Transverse colon (tissue), 4 donors: ENCODE results near the gene ARMS2. TPM values are rescaled to one million over a fixed set of nuclear protein-coding genes. Genes with fewer than 3 reads are reported as not detected.

Experiments used
- DNase-seq: peaks from one replicate; pipeline ENCODE4 v3.0.0-alpha.2; 2019
- H3K27ac ChIP-seq, 4 donors: fragments of 200-600 bp; sonication (generic); 2 replicates each; pipeline ENCODE4 v1.5.1; 2016 to 2018; ENCODE audit warnings: inconsistent platforms in 4 of 4
- H3K27me3 ChIP-seq: fragments of 200-600 bp; sonication (generic); 2 replicates; pipeline ENCODE4 v1.5.1; 2017; ENCODE audit warnings: inconsistent platforms
- H3K36me3 ChIP-seq, 4 donors: fragments of 200-600 bp; sonication (generic); 2 replicates each; pipeline ENCODE4 v1.5.1; 2017 to 2019; ENCODE audit warnings: inconsistent platforms in 4 of 4
- H3K4me1 ChIP-seq, 4 donors: fragments of 200-600 bp; sonication (generic); 2 replicates each; pipeline ENCODE4 v1.5.1; 2017 to 2020; ENCODE audit warnings: inconsistent platforms in 4 of 4
- H3K4me3 ChIP-seq, 4 donors: fragments of 200-600 bp; sonication (generic); 1 replicate in 1 of 4; 2 replicates in 3 of 4; pipeline versions ENCODE4 v1.5.1 to v1.6.1; 2017 to 2019; ENCODE audit warnings: inconsistent platforms in 4 of 4
- H3K9me3 ChIP-seq, 2 donors: fragments of 200-600 bp; sonication (generic); 2 replicates each; pipeline ENCODE4 v1.5.1; 2017 to 2019; ENCODE audit warnings: inconsistent platforms in 2 of 2
- EP300 ChIP-seq: sonication (generic); formaldehyde crosslinking; IDR thresholded peaks from one replicate; pipeline ENCODE4 v1.6.1; 2017; ENCODE audit warnings: antibody characterized with exemption, low read depth
- POLR2A ChIP-seq: fragments of 450-650 bp; IDR thresholded peaks from one replicate; pipeline ENCODE4 v1.6.1; 2016; ENCODE audit warnings: antibody characterized with exemption, mild to moderate bottlenecking, moderate library complexity
- POLR2AphosphoS5 ChIP-seq, 3 donors: sonication (generic); formaldehyde crosslinking; IDR thresholded peaks; one replicate each; pipeline ENCODE4 v1.6.1; 2016; ENCODE audit warnings: antibody characterized with exemption in 3 of 3
- WGBS, 2 donors: methylation state at CpG; one replicate each; pipeline ENCODE4 v1.1.5; 2018; ENCODE audit warnings: low coverage in 1 of 2; 5-methylcytosine and 5-hydroxymethylcytosine counted together
- in situ Hi-C, 4 donors: fragments of 200-750 bp; cut with MboI; loops; one replicate each; pipeline versions ENCODE4 v1.15.0 to v1.15.1; 2017; ENCODE audit warnings: low sequenced_read_pairs in 3 of 4, low pct_ligation_motif_present in 1 of 4, low pct_unique_long_range_greater_than_20kb in 1 of 4
- intact Hi-C: fragments of 100-400 bp; cut with DNase I; formaldehyde crosslinking; loops from one replicate; pipeline ENCODE4 v1.15.1; 2023; ENCODE audit warnings: low total_unique reads
- small RNA-seq, 4 donors: library from RNA; depleted of rRNA; stranded (forward); fragments of <200 nt; gene quantifications; one replicate each; pipeline ENCODE3, GENCODE V24; 2016
- total RNA-seq, 4 donors: library from RNA; depleted of rRNA; stranded (reverse); fragments of >200 nt; gene quantifications; one replicate each; pipeline ENCODE4 v1.1.0, GENCODE V29; 2016
- TF ChIP-seq, protein P1 (sequence below), 5 experiments: fragments of 200-600 bp in 3 of 5; fragments of 450-650 bp in 2 of 5; sonication (generic) in 3 of 5; IDR thresholded peaks; 1 replicate in 2 of 5; 2 replicates in 3 of 5; pipeline ENCODE4 v1.5.1; 2016 to 2017; ENCODE audit warnings: antibody characterized with exemption in 5 of 5, inconsistent platforms in 3 of 5, mild to moderate bottlenecking in 2 of 5, moderate library complexity in 1 of 5

Gene ARMS2
- total RNA-seq, 4 donors from 2014 or later, result not detected

DNA sequence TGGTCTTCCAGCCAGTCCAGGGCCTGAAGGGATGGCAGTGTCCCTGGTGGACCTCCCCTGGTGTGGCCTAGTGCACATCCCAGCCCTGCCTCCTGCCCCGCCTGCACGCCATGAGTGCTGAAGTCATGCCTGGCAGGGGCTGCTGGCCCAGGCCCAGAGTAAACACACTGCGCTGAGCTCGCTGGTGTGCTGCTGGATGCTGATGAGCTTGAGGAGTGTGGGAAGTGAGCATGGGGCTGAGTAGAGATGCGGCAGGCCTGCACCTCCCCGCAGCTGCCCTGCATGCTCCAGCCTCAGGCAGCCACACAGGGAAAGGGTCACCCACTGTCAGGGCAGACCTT is 50.1 kb downstream of the ARMS2 start:
- intact Hi-C loops (loop anchor here (5.0 kb wide), 1 partner anchor 47 kb away; no protein-coding TSS in a partner anchor), in situ Hi-C loops (no loop called here)
- WGBS, 2 donors, result 6% methylated on average over 2 of the region's 6 CpGs; no CpG with 5 or more reads in 1 of the 2 donors
- H3K27ac ChIP-seq, result peak overlapping the region; percentile 46 to 73 (median 63)
- peak; percentile 79 for DNase-seq
- TF ChIP-seq POLR2AphosphoS5 (IDR thresholded peaks at IDR 0.05), result peak; percentile 78 to 85 (median 78)
- TF ChIP-seq, protein P1, sequence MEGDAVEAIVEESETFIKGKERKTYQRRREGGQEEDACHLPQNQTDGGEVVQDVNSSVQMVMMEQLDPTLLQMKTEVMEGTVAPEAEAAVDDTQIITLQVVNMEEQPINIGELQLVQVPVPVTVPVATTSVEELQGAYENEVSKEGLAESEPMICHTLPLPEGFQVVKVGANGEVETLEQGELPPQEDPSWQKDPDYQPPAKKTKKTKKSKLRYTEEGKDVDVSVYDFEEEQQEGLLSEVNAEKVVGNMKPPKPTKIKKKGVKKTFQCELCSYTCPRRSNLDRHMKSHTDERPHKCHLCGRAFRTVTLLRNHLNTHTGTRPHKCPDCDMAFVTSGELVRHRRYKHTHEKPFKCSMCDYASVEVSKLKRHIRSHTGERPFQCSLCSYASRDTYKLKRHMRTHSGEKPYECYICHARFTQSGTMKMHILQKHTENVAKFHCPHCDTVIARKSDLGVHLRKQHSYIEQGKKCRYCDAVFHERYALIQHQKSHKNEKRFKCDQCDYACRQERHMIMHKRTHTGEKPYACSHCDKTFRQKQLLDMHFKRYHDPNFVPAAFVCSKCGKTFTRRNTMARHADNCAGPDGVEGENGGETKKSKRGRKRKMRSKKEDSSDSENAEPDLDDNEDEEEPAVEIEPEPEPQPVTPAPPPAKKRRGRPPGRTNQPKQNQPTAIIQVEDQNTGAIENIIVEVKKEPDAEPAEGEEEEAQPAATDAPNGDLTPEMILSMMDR (IDR thresholded peaks at IDR 0.05), result no peak
- no peaks in the 10 kb centered on the region for H3K36me3 ChIP-seq
- H3K4me3 ChIP-seq, result no peak overlapping the region
- no peaks in the 10 kb centered on the region for H3K9me3 ChIP-seq
- peaks cover 11 to 19% (median 17%) of the 10 kb centered on the region in 4 donors for H3K4me1 ChIP-seq
- no peaks in the 10 kb centered on the region for H3K27me3 ChIP-seq

DNA sequence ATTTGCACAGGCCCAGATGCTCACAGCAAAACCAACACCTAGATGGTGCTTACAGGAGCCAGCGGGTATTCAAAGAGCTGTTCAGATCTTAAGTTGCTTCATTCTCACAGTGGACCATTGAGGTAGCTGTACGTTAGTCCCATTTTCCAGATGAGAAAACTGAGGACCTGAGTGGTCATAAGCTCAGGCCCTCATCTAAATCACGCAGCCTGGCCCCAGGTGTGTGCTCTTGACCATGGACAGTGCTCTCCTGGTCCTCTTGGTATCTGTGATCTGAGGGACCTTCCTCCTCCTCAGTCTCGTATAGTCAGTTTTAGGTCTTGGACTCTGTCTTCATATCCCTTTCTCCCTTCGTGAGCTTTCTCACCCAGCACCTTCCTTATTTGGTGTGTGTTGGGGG is 50.6 kb downstream of the ARMS2 start:
- WGBS, 2 donors, result 84% methylated on average over 5 of the region's 5 CpGs; no CpG with 5 or more reads in 1 of the 2 donors
- Histone ChIP-seq H3K27me3 (no peaks in the 10 kb centered on the region), H3K4me1 (peaks cover 8 to 15% (median 13%) of the 10 kb centered on the region in 4 donors), H3K36me3 (no peaks in the 10 kb centered on the region), H3K27ac (peak overlapping the region; percentile 46 to 72 (median 54)), H3K9me3 (no peaks in the 10 kb centered on the region), H3K4me3 (no peak overlapping the region)
- no peak for DNase-seq
- in situ Hi-C loops (no loop called here), intact Hi-C loops (no loop called here)
- TF ChIP-seq POLR2AphosphoS5 (IDR thresholded peaks at IDR 0.05) (no peak), POLR2A (no peak), EP300 (no peak)
- TF ChIP-seq, protein P1 (IDR thresholded peaks at IDR 0.05), result no peak

DNA sequence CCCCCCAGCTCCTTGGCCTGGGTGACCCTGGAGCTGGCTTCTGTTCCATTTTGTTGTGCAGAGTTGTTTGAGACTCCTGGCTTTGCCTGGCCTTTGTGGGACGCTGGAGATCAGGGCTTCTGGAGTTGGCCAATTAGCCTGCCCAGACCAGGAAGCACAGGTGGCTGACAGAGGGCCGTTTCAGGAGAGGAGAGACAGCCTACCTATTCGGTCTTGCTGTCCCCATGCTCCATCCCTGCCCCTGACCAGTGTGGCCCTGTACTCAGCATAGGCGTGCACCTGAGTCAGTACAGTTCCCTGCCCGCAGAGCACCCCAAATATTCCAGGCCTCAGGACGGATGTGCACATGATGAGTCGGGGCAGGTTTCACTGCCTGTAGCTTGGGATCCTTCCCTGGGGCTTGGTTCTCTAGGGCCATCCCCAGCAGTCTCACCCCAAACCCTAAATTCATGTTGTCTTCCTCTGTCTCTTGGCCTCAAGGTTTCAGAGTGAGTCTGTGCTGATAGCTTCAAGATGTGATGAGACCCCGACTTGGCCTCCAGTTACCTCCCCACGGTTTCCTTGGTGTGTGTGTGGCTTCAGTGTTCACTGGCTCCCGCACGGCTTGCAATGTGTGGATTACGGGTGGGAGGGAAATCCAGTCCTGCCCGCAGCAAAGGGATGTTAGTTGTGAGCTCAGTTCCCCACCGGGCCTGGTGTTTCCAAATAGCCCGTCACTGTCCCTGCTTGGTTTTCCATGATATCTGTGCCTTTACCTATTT is 51.6 kb downstream of the ARMS2 start:
- intact Hi-C loops (no loop called here), in situ Hi-C loops (no loop called here)
- Histone ChIP-seq H3K4me3 (no peak overlapping the region), H3K27ac (peak overlapping the region in 2 of 4 donors; percentile 46 to 72), H3K36me3 (no peaks in the 10 kb centered on the region), H3K9me3 (no peaks in the 10 kb centered on the region), H3K27me3 (no peaks in the 10 kb centered on the region), H3K4me1 (peaks cover 8 to 10% (median 9%) of the 10 kb centered on the region in 4 donors)
- no peak for DNase-seq
- no peak for TF ChIP-seq POLR2A
- TF ChIP-seq, protein P1 (IDR thresholded peaks at IDR 0.05), result no peak
- TF ChIP-seq EP300, result no peak
- no peak for TF ChIP-seq POLR2AphosphoS5 (IDR thresholded peaks at IDR 0.05)
- WGBS, 2 donors, result 85% methylated on average over 15 of the region's 15 CpGs; no CpG with 5 or more reads in 1 of the 2 donors

Small RNA genes within 50 kb of the gene (small RNA-seq; reads per million reads assigned to genes)
- 0 to 0.18 (median 0) reads per million in 4 donors for gene MIR3941

Other genes with a start within 250 kb of the ARMS2 start
- gene BTBD16, start 183.4 kb upstream of the ARMS2 start, total RNA-seq, result not detected
- 10 to 100 TPM; 10.7 to 40.3 (median 28.9) TPM for gene PLEKHA1, start 79.9 kb upstream of the ARMS2 start, total RNA-seq
- 100 to 1,000 TPM in 1 of 4 donors, 10 to 100 TPM in 2, 1 to 10 TPM in 1; 7.9 to 103 (median 31.2) TPM for gene HTRA1, start 6.9 kb downstream of the ARMS2 start, total RNA-seq
- gene DMBT1, start 106.1 kb downstream of the ARMS2 start, total RNA-seq, result 100 to 1,000 TPM in 1 of 4 donors, 10 to 100 TPM in 3; 42.2 to 124 (median 68.5) TPM
- not detected for gene C10orf120, start 245.2 kb downstream of the ARMS2 start, total RNA-seq